PC-9 (cell line): ENCODE results near the gene MGAT1. TPM values are rescaled to one million over a fixed set of nuclear protein-coding genes. Genes with fewer than 3 reads are reported as not detected.
"Not testable (repeated sequence)": the region's sequence is repeated elsewhere in the genome, so short reads cannot be mapped to it uniquely, and the experiment has no call there.

Experiments used
- BruUV-seq: library from RNA; stranded (reverse); fragments of 400-500 nt; replicated peaks from 2 replicates; lab custom pipeline; 2021; lab: Mats Ljungman, UMichigan
- CTCF ChIA-PET: fragments of 300-600 bp; sonication (Branson Sonifier 250); formaldehyde crosslinking; loops from one replicate; lab custom pipeline; 2022; ENCODE audit warnings: antibody characterized with exemption; lab: Charles Lee
- POLR2A ChIA-PET: fragments of 300-600 bp; sonication (Branson Sonifier 250); formaldehyde crosslinking; loops from one replicate; lab custom pipeline; 2022; ENCODE audit warnings: antibody characterized with exemption; ENCODE audit not compliant: unreplicated experiment; lab: Charles Lee
- DNase-seq, 2 experiments: peaks; one replicate each; pipeline versions ENCODE4 v3.0.0 to v3.0.0-alpha.2; 2015 to 2022; ENCODE audit warnings: mixed read lengths in 1 of 2
- H2AFZ ChIP-seq: fragments of 200-600 bp; sonication (generic); 2 replicates; pipeline ENCODE4 v1.8.1; 2017; ENCODE audit warnings: antibody characterized with exemption
- H3F3A ChIP-seq: fragments of 200-600 bp; sonication (generic); 2 replicates; pipeline ENCODE4 v1.8.1; 2017; ENCODE audit warnings: antibody characterized with exemption, mild to moderate bottlenecking, low read depth; ENCODE audit not compliant: insufficient read depth
- H3K27ac ChIP-seq: fragments of 200-600 bp; sonication (generic); 2 replicates; pipeline ENCODE4 v1.6.1; 2016; ENCODE audit warnings: mixed run types
- H3K27me3 ChIP-seq: fragments of 200-600 bp; sonication (generic); 2 replicates; pipeline ENCODE4 v1.6.1; 2016; ENCODE audit warnings: low read depth, mixed run types; ENCODE audit not compliant: insufficient read depth
- H3K36me3 ChIP-seq: fragments of 200-600 bp; sonication (generic); 2 replicates; pipeline ENCODE4 v1.6.1; 2016; ENCODE audit warnings: low read depth, mixed run types
- H3K4me1 ChIP-seq: fragments of 200-600 bp; sonication (generic); replicated peaks from 2 replicates; pipeline ENCODE4 v1.6.1; 2016; ENCODE audit warnings: mixed run types; ENCODE audit not compliant: insufficient read depth
- H3K4me2 ChIP-seq: fragments of 200-600 bp; sonication (generic); 2 replicates; pipeline ENCODE4 v1.6.1; 2017; ENCODE audit warnings: mixed run types
- H3K4me3 ChIP-seq: fragments of 200-600 bp; sonication (generic); 2 replicates; pipeline ENCODE4 v1.6.1; 2016; ENCODE audit warnings: mixed run types
- H3K79me2 ChIP-seq: fragments of 200-600 bp; sonication (generic); 2 replicates; pipeline ENCODE4 v1.6.1; 2017; ENCODE audit warnings: low read depth, mixed run types
- H3K9me2 ChIP-seq: fragments of 200-600 bp; sonication (generic); 2 replicates; pipeline ENCODE4 v1.8.1; 2017; ENCODE audit warnings: mild to moderate bottlenecking; ENCODE audit not compliant: insufficient read depth
- H3K9me3 ChIP-seq: fragments of 200-600 bp; sonication (generic); 2 replicates; pipeline ENCODE4 v1.8.1; 2016; ENCODE audit warnings: low read depth; ENCODE audit not compliant: insufficient read depth
- H4K20me1 ChIP-seq: fragments of 200-600 bp; sonication (generic); 2 replicates; pipeline ENCODE4 v1.8.1; 2017; ENCODE audit not compliant: insufficient read depth
- CTCF ChIP-seq: fragments of 200-600 bp; sonication (generic); conservative IDR thresholded peaks from 2 replicates; pipeline ENCODE4 v1.6.1; 2017; ENCODE audit warnings: mixed run types, antibody characterized with exemption, mild to moderate bottlenecking, moderate library complexity
- EZH2 ChIP-seq: fragments of 200-600 bp; sonication (generic); IDR thresholded peaks from 2 replicates; pipeline ENCODE4 v1.8.0; 2017; ENCODE audit warnings: antibody characterized with exemption, low read depth
- intact Hi-C: fragments of 100-400 bp; cut with micrococcal nuclease; formaldehyde crosslinking; loops from one replicate; pipeline ENCODE4 v1.10.0; 2022; ENCODE audit not compliant: unreplicated experiment
- total RNA-seq: library from RNA; stranded (reverse); gene quantifications from 2 replicates; pipeline ENCODE4 v1.2.3, GENCODE V29; 2021

The MGAT1 gene
- total RNA-seq, 1 experiment from 2014 or later, result 103 TPM

- H4K20me1 ChIP-seq, result no peaks in the 10 kb centered on the region
- H3F3A ChIP-seq, result peaks cover 18% of the 10 kb centered on the region; the same call in 1 of the 2 replicates
- H3K4me1 ChIP-seq, result peaks cover 16% of the 10 kb centered on the region
- no peak overlapping the region for H3K27ac ChIP-seq
- peak; percentile 74 for TF ChIP-seq CTCF
- no peak for TF ChIP-seq EZH2
- no TSS peak for BruUV-seq
- H3K4me3 ChIP-seq, result no peak overlapping the region
- intact Hi-C loops, result loop anchor here (1.0 to 5.0 kb wide), 6 partner anchors 16 to 398 kb away; partner anchors contain the start of gene BTNL9
- POLR2A ChIA-PET, result interaction anchor here (0.5 to 0.6 kb wide), 2 partner anchors 217 to 478 kb away, joined by 3 to 28 read pairs; no protein-coding TSS in a partner anchor
- H3K36me3 ChIP-seq, result no peaks in the 10 kb centered on the region
- H3K9me3 ChIP-seq, result no peaks in the 10 kb centered on the region
- H3K27me3 ChIP-seq, result no peaks in the 10 kb centered on the region
- CTCF ChIA-PET, result interaction anchor here (0.5 to 1.7 kb wide), 3 partner anchors 17 to 617 kb away, joined by 3 to 6 read pairs (median 4); no protein-coding TSS in a partner anchor
- H3K4me2 ChIP-seq, result no peak overlapping the region
- no peak overlapping the region for H2AFZ ChIP-seq
- H3K9me2 ChIP-seq, result no peaks in the 10 kb centered on the region
- peak; percentile 43 to 72 for DNase-seq
- H3K79me2 ChIP-seq, result no peaks in the 10 kb centered on the region
Measured at GRCh38 chr5:180784497-180785097, 18.0 kb downstream of the MGAT1 start.

- DNase-seq, result no peak
- peaks cover 16% of the 10 kb centered on the region for H3K4me1 ChIP-seq
- ChIA-PET CTCF (interaction anchor here (0.5 kb wide), 1 partner anchor 64 kb away, joined by 8 read pairs; no protein-coding TSS in a partner anchor), POLR2A (no interaction called here)
- TF ChIP-seq EZH2 (no peak), CTCF (no peak)
- H4K20me1 ChIP-seq, result no peaks in the 10 kb centered on the region
- no peaks in the 10 kb centered on the region for H3K27me3 ChIP-seq
- intact Hi-C loops, result loop anchor here (1.0 to 5.0 kb wide), 5 partner anchors 47 to 399 kb away; partner anchors contain the start of gene BTNL9
- H3K9me3 ChIP-seq, result no peaks in the 10 kb centered on the region
- no peaks in the 10 kb centered on the region for H3K79me2 ChIP-seq
- no peak overlapping the region for H2AFZ ChIP-seq
- BruUV-seq, result no TSS peak
- no peaks in the 10 kb centered on the region for H3K9me2 ChIP-seq
- peaks cover 18% of the 10 kb centered on the region; the same call in 1 of the 2 replicates for H3F3A ChIP-seq
- no peak overlapping the region for H3K4me2 ChIP-seq
- H3K36me3 ChIP-seq, result no peaks in the 10 kb centered on the region
- no peak overlapping the region for H3K4me3 ChIP-seq
- no peak overlapping the region for H3K27ac ChIP-seq
Measured at GRCh38 chr5:180783340-180784052, 19.1 kb downstream of the MGAT1 start.

GRCh38 chr5:180782748-180783147, 19.9 kb downstream of the MGAT1 start:
- POLR2A ChIA-PET, result no interaction called here

GRCh38 chr5:180781900-180782326, 20.7 kb downstream of the MGAT1 start:
- H3F3A ChIP-seq, result peaks cover 14% of the 10 kb centered on the region; the same call in 1 of the 2 replicates
- POLR2A ChIA-PET, result interaction anchor here (0.7 kb wide), 1 partner anchor 48 kb away, joined by 3 read pairs; no protein-coding TSS in a partner anchor
- peaks cover 16% of the 10 kb centered on the region for H3K4me1 ChIP-seq
- H3K27me3 ChIP-seq, H3K4me3 ChIP-seq, DNase-seq, H3K36me3 ChIP-seq, CTCF ChIA-PET, H3K4me2 ChIP-seq, H4K20me1 ChIP-seq, BruUV-seq, H2AFZ ChIP-seq, H3K79me2 ChIP-seq, H3K27ac ChIP-seq, H3K9me3 ChIP-seq, H3K9me2 ChIP-seq: not testable (repeated sequence)
- intact Hi-C loops, result loop anchor here (5.0 kb wide), 1 partner anchor 260 kb away; the partner anchor contains the start of gene BTNL9

More at GRCh38 chr5:180782748-180783147, 19.9 kb downstream of the MGAT1 start:
- BruUV-seq, result no TSS peak
- Histone ChIP-seq H3F3A (peaks cover 18% of the 10 kb centered on the region; the same call in 1 of the 2 replicates), H3K79me2 (no peaks in the 10 kb centered on the region), H2AFZ (no peak overlapping the region), H3K27me3 (no peaks in the 10 kb centered on the region), H4K20me1 (no peaks in the 10 kb centered on the region), H3K4me1 (peaks cover 16% of the 10 kb centered on the region), H3K36me3 (no peaks in the 10 kb centered on the region), H3K4me3 (no peak overlapping the region), H3K9me2 (no peaks in the 10 kb centered on the region), H3K4me2 (no peak overlapping the region), H3K27ac (no peak overlapping the region), H3K9me3 (no peaks in the 10 kb centered on the region)
- TF ChIP-seq EZH2 (no peak), CTCF (no peak)
- no peak for DNase-seq
- CTCF ChIA-PET, result interaction anchor here (0.5 to 0.6 kb wide), 2 partner anchors 12 to 63 kb away, joined by 7 to 8 read pairs; no protein-coding TSS in a partner anchor
- intact Hi-C loops, result loop anchor here (5.0 kb wide), 1 partner anchor 260 kb away; the partner anchor contains the start of gene BTNL9
